H1 (cell line): ENCODE results near the gene UBN1. TPM values are rescaled to one million over a fixed set of nuclear protein-coding genes. Genes with fewer than 3 reads are reported as not detected.

ENCODE experiments used
- CTCF ChIA-PET: fragments of 300-600 bp; sonication (Branson Sonifier 250); formaldehyde crosslinking; loops from one replicate; lab custom pipeline; 2021; ENCODE audit not compliant: partially characterized antibody; lab: Charles Lee
- POLR2A ChIA-PET: fragments of 300-600 bp; sonication (Branson Sonifier 250); formaldehyde crosslinking; loops from one replicate; lab custom pipeline; 2021; ENCODE audit warnings: inconsistent platforms; ENCODE audit not compliant: partially characterized antibody; lab: Charles Lee
- DNase-seq, 2 experiments: peaks; one replicate each; pipeline versions ENCODE4 v3.0.0 to v3.0.0-alpha.2; 2010 to 2022; ENCODE audit warnings: low spot score in 2 of 2, low read depth in 1 of 2, mixed read lengths in 1 of 2
- FAIRE-seq: peaks from 2 replicates; lab custom pipeline; 2011; peaks lifted over from hg19 to GRCh38; lab: Jason Lieb, UNC
- H2AFZ ChIP-seq: 2 replicates; pipeline ENCODE4 v1.8.1; 2012; ENCODE audit warnings: low read length, inconsistent platforms
- H2AK5ac ChIP-seq: 2 replicates; pipeline ENCODE4 v1.6.1; 2013; ENCODE audit warnings: low read depth, low read length
- H2BK120ac ChIP-seq: replicated peaks from 2 replicates; pipeline ENCODE3; 2013; ENCODE audit warnings: low read depth, low read length, inconsistent platforms
- H2BK12ac ChIP-seq: 2 replicates; pipeline ENCODE4 v1.6.1; 2013; ENCODE audit warnings: low read depth, low read length
- H2BK15ac ChIP-seq: 2 replicates; pipeline ENCODE4 v1.6.1; 2013; ENCODE audit warnings: low read length
- H2BK20ac ChIP-seq: 2 replicates; pipeline ENCODE4 v1.6.1; 2013; ENCODE audit warnings: low read length
- H2BK5ac ChIP-seq: 2 replicates; pipeline ENCODE4 v1.6.1; 2013; ENCODE audit warnings: low read depth, low read length
- H3K14ac ChIP-seq: 2 replicates; pipeline ENCODE4 v1.6.1; 2013; ENCODE audit warnings: inconsistent platforms; ENCODE audit not compliant: insufficient read length
- H3K18ac ChIP-seq: 2 replicates; pipeline ENCODE4 v1.6.1; 2013; ENCODE audit warnings: low read length; ENCODE audit errors: extremely low read depth
- H3K23ac ChIP-seq: 2 replicates; pipeline ENCODE4 v1.6.1; 2013; ENCODE audit warnings: inconsistent platforms; ENCODE audit not compliant: insufficient read length
- H3K23me2 ChIP-seq: 2 replicates; pipeline ENCODE4 v1.6.1; 2013; ENCODE audit warnings: low read depth, low read length
- H3K27ac ChIP-seq: 2 replicates; pipeline ENCODE4 v1.6.1; 2011; ENCODE audit warnings: low read depth, low read length, inconsistent platforms
- H3K27me3 ChIP-seq, 4 experiments: replicated peaks in 1 of 4; 1 replicate in 1 of 4; 2 replicates in 3 of 4; pipeline versions ENCODE4 v1.6.1 to v1.8.1; 2011 to 2013; ENCODE audit warnings: low read length in 3 of 4, mild to moderate bottlenecking in 3 of 4, inconsistent platforms in 2 of 4, mixed read lengths in 2 of 4, moderate library complexity in 1 of 4; ENCODE audit not compliant: control insufficient read depth in 3 of 4, insufficient read depth in 3 of 4; ENCODE audit errors: extremely low read depth in 1 of 4
- H3K36me3 ChIP-seq, 4 experiments: 2 replicates each; pipeline versions ENCODE4 v1.6.1 to v1.8.1; 2011 to 2013; ENCODE audit warnings: mild to moderate bottlenecking in 4 of 4, low read length in 3 of 4, moderate library complexity in 2 of 4, control low read depth in 1 of 4, inconsistent platforms in 1 of 4; ENCODE audit not compliant: insufficient read depth in 4 of 4, control insufficient read depth in 2 of 4
- H3K4ac ChIP-seq: replicated peaks from 2 replicates; pipeline ENCODE3; 2013; ENCODE audit warnings: low read length, low read depth, mixed read lengths, inconsistent platforms; ENCODE audit not compliant: insufficient read length
- H3K4me1 ChIP-seq, 4 experiments: replicated peaks in 1 of 4; 1 replicate in 1 of 4; 2 replicates in 3 of 4; pipeline versions ENCODE4 v1.6.1 to v1.8.1; 2011 to 2013; ENCODE audit warnings: low read length in 3 of 4, inconsistent platforms in 2 of 4, mixed read lengths in 1 of 4; ENCODE audit not compliant: insufficient read depth in 4 of 4, control insufficient read depth in 3 of 4
- H3K4me2 ChIP-seq, 2 experiments: 2 replicates each; pipeline versions ENCODE4 v1.6.1 to v1.8.1; 2011 to 2013; ENCODE audit warnings: low read depth in 2 of 2, low read length in 2 of 2, control low read depth in 1 of 2, inconsistent platforms in 1 of 2, mild to moderate bottlenecking in 1 of 2; ENCODE audit not compliant: insufficient read depth in 1 of 2
- H3K4me3 ChIP-seq, 4 experiments: fragments of 200-600, 300-600 bp in 1 of 4; sonication (generic), shearing (Covaris generic), sonication (Bioruptor Twin) in 1 of 4; 2 replicates each; pipeline versions ENCODE4 v1.5.1 to v1.8.1; 2011 to 2016; ENCODE audit warnings: low read length in 4 of 4, low read depth in 3 of 4, control low read depth in 2 of 4, inconsistent platforms in 2 of 4, mild to moderate bottlenecking in 2 of 4, mixed read lengths in 1 of 4, moderate library complexity in 1 of 4; ENCODE audit not compliant: insufficient read depth in 2 of 4; ENCODE audit errors: extremely low read depth in 1 of 4
- H3K56ac ChIP-seq: replicated peaks from 2 replicates; pipeline ENCODE3; 2013; ENCODE audit warnings: low read depth, mild to moderate bottlenecking, mixed read lengths, low read length, inconsistent platforms; ENCODE audit not compliant: insufficient read length
- H3K79me1 ChIP-seq: 2 replicates; pipeline ENCODE4 v1.6.1; 2013; ENCODE audit warnings: low read depth, low read length, control low read depth
- H3K79me2 ChIP-seq, 2 experiments: 2 replicates each; pipeline versions ENCODE4 v1.6.1 to v1.8.1; 2012 to 2013; ENCODE audit warnings: low read length in 2 of 2, mild to moderate bottlenecking in 2 of 2, inconsistent platforms in 1 of 2; ENCODE audit not compliant: insufficient read depth in 2 of 2, control insufficient read depth in 1 of 2
- H3K9ac ChIP-seq, 4 experiments: replicated peaks in 1 of 4; 1 replicate in 1 of 4; 2 replicates in 3 of 4; pipeline versions ENCODE4 v1.6.1 to v1.8.1; 2011 to 2013; ENCODE audit warnings: low read depth in 3 of 4, low read length in 3 of 4, control low read depth in 2 of 4, mild to moderate bottlenecking in 2 of 4, moderate library complexity in 2 of 4, inconsistent platforms in 1 of 4; ENCODE audit errors: extremely low read depth in 1 of 4
- H3K9me3 ChIP-seq, 2 experiments: 2 replicates each; pipeline versions ENCODE4 v1.6.1 to v1.8.1; 2012 to 2013; ENCODE audit warnings: mild to moderate bottlenecking in 2 of 2, moderate library complexity in 2 of 2, control low read depth in 1 of 2, inconsistent platforms in 1 of 2, low read depth in 1 of 2, low read length in 1 of 2, mixed read lengths in 1 of 2; ENCODE audit not compliant: insufficient read depth in 2 of 2
- H4K20me1 ChIP-seq, 2 experiments: replicated peaks in 1 of 2; 2 replicates each; pipeline versions ENCODE3 to v1.8.1; 2011 to 2013; ENCODE audit warnings: inconsistent platforms in 2 of 2, low read length in 2 of 2, mild to moderate bottlenecking in 1 of 2; ENCODE audit not compliant: insufficient read depth in 2 of 2, control insufficient read depth in 1 of 2
- H4K5ac ChIP-seq: 2 replicates; pipeline ENCODE4 v1.6.1; 2013; ENCODE audit warnings: low read length, low read depth, mixed read lengths, inconsistent platforms; ENCODE audit not compliant: insufficient read length
- H4K8ac ChIP-seq: 2 replicates; pipeline ENCODE4 v1.8.0; 2013; ENCODE audit warnings: mild to moderate bottlenecking, moderate library complexity, low read length, inconsistent platforms; ENCODE audit not compliant: insufficient read depth; ENCODE audit errors: extremely low read depth
- H4K91ac ChIP-seq: replicated peaks from 2 replicates; pipeline ENCODE3; 2013; ENCODE audit warnings: low read length, mixed read lengths, inconsistent platforms; ENCODE audit not compliant: insufficient read length
- EZH2 ChIP-seq: fragments of 200-600 bp; sonication (generic); IDR thresholded peaks from 2 replicates; pipeline ENCODE4 v1.7.1; 2012; ENCODE audit warnings: low read depth, mild to moderate bottlenecking, moderate library complexity, low read length, inconsistent platforms; ENCODE audit not compliant: severe bottlenecking
- HDAC2 ChIP-seq, 2 experiments: fragments of 300-600 bp in 1 of 2; sonication (generic) in 1 of 2; IDR thresholded peaks; 2 replicates each; pipeline ENCODE4 v1.6.1; 2011 to 2012; ENCODE audit warnings: low read depth in 2 of 2, low read length in 2 of 2, mild to moderate bottlenecking in 2 of 2, moderate library complexity in 2 of 2, borderline replicate concordance in 1 of 2, inconsistent platforms in 1 of 2
- KDM5A ChIP-seq: fragments of 200-600 bp; IDR thresholded peaks from 2 replicates; pipeline ENCODE4 v1.7.1; 2012; ENCODE audit warnings: mild to moderate bottlenecking, low read length, inconsistent platforms, mixed read lengths
- RBBP5 ChIP-seq: IDR thresholded peaks from 2 replicates; pipeline ENCODE4 v1.7.1; 2012; ENCODE audit warnings: low read depth, mild to moderate bottlenecking, inconsistent platforms, low read length, moderate library complexity, borderline replicate concordance
- SIRT6 ChIP-seq: IDR thresholded peaks from one replicate; pipeline ENCODE4 v1.7.1; 2012; ENCODE audit warnings: low read length, inconsistent platforms
- SP1 ChIP-seq: IDR thresholded peaks from 2 replicates; pipeline ENCODE4 v1.6.1; 2011; ENCODE audit warnings: low read depth, low read length
- WGBS, 2 experiments: shearing (Covaris generic) in 1 of 2; methylation state at CpG; one replicate each; pipeline versions ENCODE4 v1.1.6 to v1.1.7; 2013 to 2015; ENCODE audit warnings: low lambda C conversion rate in 2 of 2, mixed read lengths in 2 of 2, inconsistent platforms in 1 of 2, low coverage in 1 of 2, missing lambda C conversion rate in 1 of 2; ENCODE audit not compliant: insufficient replicate concordance in 2 of 2, insufficient coverage in 1 of 2, insufficient read length in 1 of 2; ENCODE audit errors: extremely low coverage in 1 of 2, missing lambda C conversion rate in 1 of 2; 5-methylcytosine and 5-hydroxymethylcytosine counted together
- polyA plus RNA-seq, 7 experiments: library from polyadenylated mRNA; depleted of rRNA in 3 of 7; stranded (reverse) in 5 of 7; unstranded in 2 of 7; fragments of >200 nt in 5 of 7; fragments of 200-250 nt in 2 of 7; gene quantifications; 1 replicate in 5 of 7; 2 replicates in 1 of 7; 4 replicates in 1 of 7; pipeline versions ENCODE4 v1.2.1 to v1.2.3, GENCODE V29; 2011 to 2013; ENCODE audit warnings: missing spikeins in 2 of 7, mixed read lengths in 2 of 7
- total RNA-seq: library from RNA; stranded (reverse); fragmentation: NEBNext Ultra II Directional; extraction: Animal tissue kit (Norgen Biotek cat#: 25700); gene quantifications from 2 replicates; pipeline ENCODE4 v1.2.1, GENCODE V29; 2021

UBN1 gene
- total and polyA plus RNA-seq, 2 of the 8 experiments (the other 6 are each of a cell fraction or from before 2014, with no cell fraction given) = 16.2 to 37.0 TPM

- CTCF ChIA-PET = interaction anchor here (1.4 kb wide), 1 partner anchor 14 kb away, joined by 3 read pairs; no protein-coding TSS in a partner anchor
- H2AK5ac ChIP-seq = no peak overlapping the region
- no peak overlapping the region for H2BK120ac ChIP-seq
- peaks cover 2% of the 10 kb centered on the region; the same call in 1 of the 2 replicates for H3K79me1 ChIP-seq
- no peak overlapping the region for H3K56ac ChIP-seq
- no peaks in the 10 kb centered on the region for H3K27me3 ChIP-seq
- no peak overlapping the region for H3K9ac ChIP-seq
- H3K4me1 ChIP-seq = no peaks in the 10 kb centered on the region
- FAIRE-seq (no peak), DNase-seq (no peak)
- no peak overlapping the region for H3K4ac ChIP-seq
- H3K4me3 ChIP-seq = no peak overlapping the region
- POLR2A ChIA-PET = no interaction called here
- no peak overlapping the region for H2BK12ac ChIP-seq
- no peaks in the 10 kb centered on the region for H3K9me3 ChIP-seq
- no peak overlapping the region for H4K91ac ChIP-seq
- H3K18ac ChIP-seq = no peak overlapping the region
- no peak overlapping the region for H3K4me2 ChIP-seq
- 88% methylated on average over 5 of the region's 5 CpGs; no CpG with 5 or more reads in 1 of the 2 experiments for WGBS, 2 experiments
- H2BK5ac ChIP-seq = no peak overlapping the region
- H3K27ac ChIP-seq = no peak overlapping the region
- H4K20me1 ChIP-seq = peaks cover 0 to 8% of the 10 kb centered on the region in 2 experiments
- no peak overlapping the region for H2AFZ ChIP-seq
- no peak overlapping the region for H4K8ac ChIP-seq
- H3K23me2 ChIP-seq = no peaks in the 10 kb centered on the region
- no peak overlapping the region for H4K5ac ChIP-seq
- peaks cover 15 to 62% (median 50%) of the 10 kb centered on the region in 4 experiments for H3K36me3 ChIP-seq
- peaks cover 0 to 8% of the 10 kb centered on the region in 2 experiments; a peak in 2 of 4 replicates for H3K79me2 ChIP-seq
- no peak overlapping the region for H3K14ac ChIP-seq
- H3K23ac ChIP-seq = no peak overlapping the region
- H2BK15ac ChIP-seq = no peak overlapping the region
- H2BK20ac ChIP-seq = no peak overlapping the region
- TF ChIP-seq SP1 (no peak), SIRT6 (no peak), KDM5A (no peak), EZH2 (no peak), HDAC2 (IDR thresholded peaks at IDR 0.05; ENCODE audit: borderline replicate concordance in 1 of 2, low read depth in 2 of 2, low read length in 2 of 2) (no peak), RBBP5 (no peak)
These were observed 7.3 kb upstream of the UBN1 start for GRCh38 chr16:4839942-4840341.
